Uterine smooth muscle cell (primary cell): ENCODE results near the gene FKBP3. TPM values are rescaled to one million over a fixed set of nuclear protein-coding genes. Genes with fewer than 3 reads are reported as not detected.

Source experiments
- total RNA-seq: library from RNA; depleted of rRNA; stranded (reverse); fragments of >200 nt; gene quantifications from 2 replicates; pipeline ENCODE4 v1.2.3, GENCODE V29; 2014

The FKBP3 gene
- 28.4 and 35.5 TPM in 2 replicates for total RNA-seq

DNA sequence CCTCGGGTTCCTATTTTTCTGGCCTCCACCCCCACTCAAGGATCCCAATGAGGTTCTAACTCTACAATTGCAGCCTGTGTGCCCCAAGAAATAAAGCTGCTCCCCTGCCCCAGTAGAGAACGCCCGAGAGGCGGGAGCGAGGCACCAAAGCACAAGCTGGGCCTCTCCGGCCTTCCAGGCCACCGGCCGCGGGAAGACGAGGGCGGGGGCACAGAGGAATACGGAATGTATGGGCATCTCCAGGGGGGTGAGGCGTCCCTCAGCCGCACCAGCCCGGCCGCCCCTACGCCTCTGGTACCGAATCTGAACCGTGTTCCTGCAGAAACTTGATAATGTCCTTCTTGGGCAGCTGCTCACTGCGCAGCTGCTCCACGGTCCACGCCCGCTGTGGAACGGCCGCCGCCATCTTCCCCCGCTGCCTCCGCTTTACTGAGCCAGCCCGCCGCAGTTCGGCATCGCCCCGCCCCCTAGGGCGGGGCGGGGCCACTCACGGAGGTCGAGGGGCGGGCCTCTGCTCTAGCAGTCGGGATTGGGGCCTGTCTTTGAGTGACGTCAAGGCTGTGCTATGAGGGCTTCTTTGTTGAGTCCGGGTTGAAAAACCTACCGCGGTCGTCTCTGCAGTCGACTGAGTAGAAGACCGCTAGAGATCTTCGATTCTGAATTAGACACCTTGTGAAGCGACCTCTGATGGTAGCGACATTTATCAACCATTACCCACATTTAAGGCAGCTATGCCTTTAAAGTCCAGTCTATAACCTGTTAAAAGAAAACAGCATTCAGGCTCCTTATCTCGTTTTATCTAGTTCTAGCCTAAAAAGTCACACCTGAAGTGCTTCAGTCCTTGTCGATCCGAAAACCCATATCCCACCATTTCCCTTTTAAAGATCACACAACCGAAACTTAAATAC is at the start of gene FKBP3:
FKBP3 (minus strand) TSS at position 431 of the 908 bp plus-strand sequence; CDS start at position 406, 25 bp downstream.

GRCh38 chr14:45135659-45136395 is 1.5 kb upstream of the FKBP3 start, which contains the start of gene FANCM:
Gene FANCM (plus strand): TSS chr14:45135930. CDS start chr14:45136032, 102 bp downstream.

GRCh38 chr14:45083976-45084722 is 50.1 kb downstream of the FKBP3 start, which contains the start of gene PRPF39:
Gene PRPF39 (plus strand): TSS chr14:45084116. CDS start chr14:45095240, 11,124 bp downstream.

Other genes starting within 250 kb of the FKBP3 start
- gene KLHL28, start 172.5 kb downstream of the FKBP3 start, total RNA-seq: 7.7 and 13.2 TPM in 2 replicates
- gene TOGARAM1, start 172.3 kb downstream of the FKBP3 start, total RNA-seq: 18.9 and 21.5 TPM in 2 replicates
- 31.5 and 42.8 TPM in 2 replicates for gene PRPF39, start 50.4 kb downstream of the FKBP3 start, total RNA-seq
- 6.2 and 12.3 TPM in 2 replicates for gene FANCM, start 1.4 kb upstream of the FKBP3 start, total RNA-seq
- 35.2 and 66.6 TPM in 2 replicates for gene MIS18BP1, start 118.7 kb upstream of the FKBP3 start, total RNA-seq